Natural killer cell (primary cell): Measurements from ENCODE around the gene INPP5D. TPM values are rescaled to one million over a fixed set of nuclear protein-coding genes. Genes with fewer than 3 reads are reported as not detected.
"Not testable (repeated sequence)": the region's sequence is repeated elsewhere in the genome, so short reads cannot be mapped to it uniquely, and the experiment has no call there.

Source experiments
- ATAC-seq, 3 donors: fragments of 150-1000 bp in 2 of 3; fragments of 200-7000 bp in 1 of 3; cut with Tn5 transposase; 1 replicate in 1 of 3; 2 replicates in 2 of 3; pipeline ENCODE4 v1.10.0; 2021; ENCODE audit warnings: mild to moderate bottlenecking in 2 of 3, moderate library complexity in 2 of 3
- DNase-seq, 2 donors: peaks; one replicate each; pipeline versions ENCODE4 v3.0.0 to v3.0.0-alpha.2; 2013 to 2021; ENCODE audit warnings: mixed read lengths in 1 of 2
- H3K27ac ChIP-seq: one replicate; pipeline ENCODE4 v1.5.1; 2013; ENCODE audit warnings: mild to moderate bottlenecking, low read length
- H3K27me3 ChIP-seq: one replicate; pipeline ENCODE4 v1.6.1; 2013; ENCODE audit warnings: low read length; ENCODE audit not compliant: control insufficient read depth, insufficient read depth
- H3K36me3 ChIP-seq: one replicate; pipeline ENCODE4 v1.6.1; 2013; ENCODE audit warnings: low read length; ENCODE audit not compliant: control insufficient read depth, insufficient read depth
- H3K4me1 ChIP-seq: one replicate; pipeline ENCODE4 v1.6.1; 2013; ENCODE audit warnings: low read length; ENCODE audit not compliant: control insufficient read depth, insufficient read depth
- H3K4me3 ChIP-seq: one replicate; pipeline ENCODE4 v1.5.1; 2013; ENCODE audit warnings: low read length
- H3K9me3 ChIP-seq: one replicate; pipeline ENCODE4 v1.6.1; 2013; ENCODE audit warnings: low read length; ENCODE audit not compliant: control insufficient read depth, insufficient read depth
- H3K27ac Mint-ChIP-seq, 2 donors: one replicate each; pipeline ENCODE4 v1.8.0; 2022; ENCODE audit warnings: mild to moderate bottlenecking in 2 of 2, mixed read lengths in 2 of 2, moderate library complexity in 1 of 2
- H3K27me3 Mint-ChIP-seq, 2 donors: one replicate each; pipeline ENCODE4 v1.8.0; 2022; ENCODE audit warnings: low read depth in 2 of 2, mixed read lengths in 2 of 2
- H3K36me3 Mint-ChIP-seq: one replicate; pipeline ENCODE4 v1.8.0; 2022; ENCODE audit warnings: mixed read lengths
- H3K4me1 Mint-ChIP-seq, 2 donors: one replicate each; pipeline ENCODE4 v1.8.0; 2022; ENCODE audit warnings: mixed read lengths in 2 of 2
- H3K4me3 Mint-ChIP-seq: one replicate; pipeline ENCODE4 v1.8.0; 2022; ENCODE audit warnings: mild to moderate bottlenecking, moderate library complexity, mixed read lengths
- H3K9me3 Mint-ChIP-seq, 2 donors: one replicate each; pipeline ENCODE4 v1.8.0; 2022; ENCODE audit warnings: mixed read lengths in 2 of 2
- WGBS: methylation state at CpG from one replicate; pipeline ENCODE4 v1.1.7; 2013; ENCODE audit warnings: missing lambda C conversion rate; ENCODE audit not compliant: insufficient coverage; 5-methylcytosine and 5-hydroxymethylcytosine counted together
- intact Hi-C: fragments of 100-400 bp; cut with micrococcal nuclease; formaldehyde crosslinking; loops from one replicate; pipeline ENCODE4 v1.14.2; 2022
- total RNA-seq, 4 donors: library from RNA; stranded (reverse); fragments of 120-200 nt in 1 of 4; gene quantifications; one replicate each; pipeline versions ENCODE4 v1.2.3 to v1.2.4, GENCODE V29; 2013 to 2022
- TF ChIP-seq, protein P1 (sequence below): fragments of 200-600 bp; IDR thresholded peaks from one replicate; pipeline ENCODE4 v1.8.0; 2022; ENCODE audit warnings: antibody characterized with exemption

Gene INPP5D
- total RNA-seq, 3 donors from 2014 or later (not counting 1 experiment from before 2014, with no cell fraction given), result 385 to 498 (median 497) TPM

DNA sequence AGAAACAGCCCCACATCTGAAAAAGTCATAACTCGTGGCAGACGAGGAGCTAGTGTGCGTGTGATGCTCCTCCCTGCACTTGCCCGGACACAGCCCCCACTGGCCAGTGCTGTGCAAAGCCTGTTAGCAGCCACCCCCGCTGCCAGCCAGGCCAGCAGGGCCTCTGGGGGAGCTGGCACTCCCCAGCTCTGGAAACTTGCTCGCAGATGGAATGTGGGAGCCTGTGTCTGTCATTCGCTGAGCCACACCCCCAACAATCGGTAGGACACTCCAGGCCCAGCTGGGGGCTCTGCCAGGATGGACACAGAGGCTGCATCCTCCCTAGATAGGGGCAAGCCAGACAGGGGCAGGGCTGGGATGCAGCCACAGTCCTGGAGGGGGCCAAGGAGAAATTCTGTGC, 128.9 kb downstream of the INPP5D start:
- H3K4me3 Mint-ChIP-seq, result no peak overlapping the region
- no peak overlapping the region for H3K27ac ChIP-seq
- H3K4me1 ChIP-seq, result peaks cover 4% of the 10 kb centered on the region
- DNase-seq, result no peak
- H3K36me3 ChIP-seq, result peaks cover 90% of the 10 kb centered on the region
- 95% methylated on average over 8 of the region's 8 CpGs for WGBS
- no peaks in the 10 kb centered on the region for H3K27me3 ChIP-seq
- no peak for ATAC-seq
- H3K9me3 Mint-ChIP-seq, result no peaks in the 10 kb centered on the region
- no peaks in the 10 kb centered on the region for H3K9me3 ChIP-seq
- H3K27ac Mint-ChIP-seq, result peak overlapping the region; percentile 9 to 72
- no peaks in the 10 kb centered on the region for H3K27me3 Mint-ChIP-seq
- intact Hi-C loops, result no loop called here
- peaks cover 28% of the 10 kb centered on the region for H3K36me3 Mint-ChIP-seq
- TF ChIP-seq, protein P1, sequence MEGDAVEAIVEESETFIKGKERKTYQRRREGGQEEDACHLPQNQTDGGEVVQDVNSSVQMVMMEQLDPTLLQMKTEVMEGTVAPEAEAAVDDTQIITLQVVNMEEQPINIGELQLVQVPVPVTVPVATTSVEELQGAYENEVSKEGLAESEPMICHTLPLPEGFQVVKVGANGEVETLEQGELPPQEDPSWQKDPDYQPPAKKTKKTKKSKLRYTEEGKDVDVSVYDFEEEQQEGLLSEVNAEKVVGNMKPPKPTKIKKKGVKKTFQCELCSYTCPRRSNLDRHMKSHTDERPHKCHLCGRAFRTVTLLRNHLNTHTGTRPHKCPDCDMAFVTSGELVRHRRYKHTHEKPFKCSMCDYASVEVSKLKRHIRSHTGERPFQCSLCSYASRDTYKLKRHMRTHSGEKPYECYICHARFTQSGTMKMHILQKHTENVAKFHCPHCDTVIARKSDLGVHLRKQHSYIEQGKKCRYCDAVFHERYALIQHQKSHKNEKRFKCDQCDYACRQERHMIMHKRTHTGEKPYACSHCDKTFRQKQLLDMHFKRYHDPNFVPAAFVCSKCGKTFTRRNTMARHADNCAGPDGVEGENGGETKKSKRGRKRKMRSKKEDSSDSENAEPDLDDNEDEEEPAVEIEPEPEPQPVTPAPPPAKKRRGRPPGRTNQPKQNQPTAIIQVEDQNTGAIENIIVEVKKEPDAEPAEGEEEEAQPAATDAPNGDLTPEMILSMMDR, result no peak
- peaks cover 0 to 19% of the 10 kb centered on the region in 2 donors for H3K4me1 Mint-ChIP-seq
- no peak overlapping the region for H3K4me3 ChIP-seq

DNA sequence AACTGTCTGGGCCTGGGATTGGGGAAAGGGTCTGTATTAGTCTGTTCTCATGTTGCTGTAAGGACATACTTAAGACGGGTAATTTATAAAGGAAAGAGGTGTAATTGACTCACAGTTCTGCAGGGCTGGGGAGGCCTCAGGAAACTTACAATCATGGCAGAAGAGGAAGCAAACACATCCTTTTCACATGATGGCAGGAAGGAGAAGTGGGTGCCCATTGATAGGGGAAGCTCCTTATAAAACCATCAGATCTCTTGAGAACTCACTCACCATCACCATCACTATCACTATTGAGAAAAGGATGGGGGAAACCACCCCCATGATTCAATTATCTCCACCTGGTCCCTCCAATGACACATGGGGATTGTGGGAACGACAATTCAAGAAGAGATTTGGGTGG, 130.9 kb downstream of the INPP5D start:
- H3K27ac ChIP-seq, intact Hi-C loops, H3K4me3 Mint-ChIP-seq, H3K9me3 Mint-ChIP-seq, H3K27me3 ChIP-seq, H3K27me3 Mint-ChIP-seq, H3K4me3 ChIP-seq, H3K4me1 ChIP-seq, DNase-seq, H3K9me3 ChIP-seq: not testable (repeated sequence)
- peaks cover 87% of the 10 kb centered on the region for H3K36me3 ChIP-seq
- peak in 1 of 3 donors; percentile 34 for ATAC-seq
- WGBS, result 93% methylated on average over 2 of the region's 2 CpGs
- Mint-ChIP-seq H3K36me3 (peaks cover 21% of the 10 kb centered on the region), H3K4me1 (peaks cover 0 to 17% of the 10 kb centered on the region in 2 donors), H3K27ac (peak overlapping the region; percentile 5 to 21)

DNA sequence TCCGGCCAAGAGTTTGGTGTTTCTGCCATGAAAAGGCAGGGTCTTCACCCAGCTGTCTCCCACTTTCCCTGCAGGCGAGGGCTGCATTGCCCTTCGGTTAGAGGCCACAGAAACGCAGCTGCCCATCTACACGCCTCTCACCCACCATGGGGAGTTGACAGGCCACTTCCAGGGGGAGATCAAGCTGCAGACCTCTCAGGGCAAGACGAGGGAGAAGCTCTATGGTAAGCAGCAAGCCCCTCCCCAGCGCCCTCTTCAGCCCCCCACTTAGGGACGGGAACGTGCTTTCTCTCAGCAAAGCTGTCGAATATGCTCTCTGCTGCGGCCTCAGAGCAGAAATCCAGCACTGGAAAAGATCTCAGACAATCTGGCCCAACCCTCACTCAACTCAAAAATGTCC, 133.6 kb downstream of the INPP5D start:
- Histone ChIP-seq H3K27me3 (no peaks in the 10 kb centered on the region), H3K4me3 (no peak overlapping the region), H3K9me3 (no peaks in the 10 kb centered on the region), H3K27ac (no peak overlapping the region), H3K36me3 (peaks cover 89% of the 10 kb centered on the region), H3K4me1 (no peaks in the 10 kb centered on the region)
- Mint-ChIP-seq H3K36me3 (peaks cover 21% of the 10 kb centered on the region), H3K4me3 (no peak overlapping the region), H3K27me3 (no peaks in the 10 kb centered on the region), H3K27ac (peak overlapping the region; percentile 5 to 66), H3K4me1 (peaks cover 7 to 10% of the 10 kb centered on the region in 2 donors), H3K9me3 (no peaks in the 10 kb centered on the region)
- ATAC-seq (no peak), DNase-seq (no peak)
- TF ChIP-seq, protein P1, result no peak
- intact Hi-C loops, result no loop called here
- WGBS, result 96% methylated on average over 11 of the region's 11 CpGs

DNA sequence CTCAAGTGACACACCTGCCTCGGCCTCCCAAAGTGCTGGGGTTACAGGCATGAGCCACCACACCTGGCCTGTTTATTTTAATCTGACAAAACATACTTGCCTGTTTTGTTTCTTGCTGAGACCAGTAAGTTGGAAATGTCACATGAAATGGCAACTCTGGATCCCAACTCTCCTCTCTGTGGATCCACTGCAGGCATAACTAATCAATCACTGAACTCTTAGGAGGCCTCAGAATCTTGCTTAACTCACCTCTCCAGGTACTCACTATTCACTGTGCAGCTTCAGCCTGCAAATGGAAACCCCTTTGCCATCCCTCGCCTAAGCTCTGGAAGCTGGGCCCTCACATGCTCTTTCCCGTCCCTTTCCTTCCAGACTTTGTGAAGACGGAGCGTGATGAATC, 134.9 kb downstream of the INPP5D start:
- Mint-ChIP-seq H3K36me3 (peaks cover 21% of the 10 kb centered on the region), H3K27ac (peak overlapping the region; percentile 23 to 65), H3K4me1 (peaks cover 7 to 10% of the 10 kb centered on the region in 2 donors), H3K9me3 (no peaks in the 10 kb centered on the region), H3K27me3 (no peaks in the 10 kb centered on the region), H3K4me3 (no peak overlapping the region)
- H3K36me3 ChIP-seq, result peaks cover 83% of the 10 kb centered on the region
- no peak overlapping the region for H3K27ac ChIP-seq
- WGBS, result 96% methylated on average over 5 of the region's 5 CpGs
- intact Hi-C loops, result no loop called here
- H3K4me3 ChIP-seq, result no peak overlapping the region
- no peaks in the 10 kb centered on the region for H3K9me3 ChIP-seq
- H3K27me3 ChIP-seq, result no peaks in the 10 kb centered on the region
- ATAC-seq (no peak), DNase-seq (no peak)
- H3K4me1 ChIP-seq, result no peaks in the 10 kb centered on the region
- TF ChIP-seq, protein P1, result no peak
